ENCODE results near the gene SPHKAP.

- TF ChIP-seq TAF1 (IDR thresholded peaks at IDR 0.05; ENCODE audit: borderline replicate concordance, low read depth, low read length), result no peak
- no peak for TF ChIP-seq POLR2A (IDR thresholded peaks at IDR 0.05; ENCODE audit: low read depth, low read length)
- TF ChIP-seq POLR2AphosphoS5 (IDR thresholded peaks at IDR 0.05; ENCODE audit: low read depth, low read length), result no peak
Measured at GRCh38 chr2:228079194-228079593, 102.3 kb downstream of the SPHKAP start.
